Adrenal gland (tissue), 12 donors: Measurements from ENCODE around the gene KRT14. TPM values are rescaled to one million over a fixed set of nuclear protein-coding genes. Genes with fewer than 3 reads are reported as not detected.
"Not testable (repeated sequence)": the region's sequence is repeated elsewhere in the genome, so short reads cannot be mapped to it uniquely, and the experiment has no call there.

Source experiments
- DNase-seq, 7 donors: peaks; one replicate each; pipeline ENCODE4 v3.0.0-alpha.2; 2019 to 2020
- H3K27ac ChIP-seq, 5 donors: fragments of 200-600 bp; sonication (generic) in 4 of 5; 1 replicate in 3 of 5; 2 replicates in 2 of 5; pipeline versions ENCODE4 v1.5.1 to v1.8.0; 2016 to 2020; ENCODE audit warnings: mild to moderate bottlenecking in 1 of 5
- H3K27me3 ChIP-seq: fragments of 200-600 bp; 2 replicates; pipeline ENCODE4 v1.8.0; 2021
- H3K36me3 ChIP-seq, 2 donors: fragments of 200-600 bp; replicated peaks in 1 of 2; 1 replicate in 1 of 2; 2 replicates in 1 of 2; pipeline versions ENCODE4 v1.5.1 to v1.8.0; 2018 to 2022
- H3K4me1 ChIP-seq, 2 donors: fragments of 200-600 bp; replicated peaks in 1 of 2; 1 replicate in 1 of 2; 2 replicates in 1 of 2; pipeline versions ENCODE4 v1.5.1 to v1.8.0; 2018 to 2021
- H3K4me3 ChIP-seq, 4 donors: fragments of 200-600 bp; sonication (generic) in 3 of 4; one replicate each; pipeline ENCODE4 v1.5.1; 2016 to 2018
- H3K9me3 ChIP-seq, 3 donors: fragments of 200-600 bp; sonication (generic) in 1 of 3; replicated peaks in 1 of 3; 1 replicate in 2 of 3; 2 replicates in 1 of 3; pipeline versions ENCODE4 v1.5.1 to v1.8.0; 2016 to 2021
- CTCF ChIP-seq, 6 experiments: fragments of 450-650 bp in 4 of 6; fragments of 200-600 bp in 2 of 6; sonication (generic) in 1 of 6; IDR thresholded peaks; 1 replicate in 5 of 6; 2 replicates in 1 of 6; pipeline versions ENCODE4 v1.5.1 to v1.8.0; 2016 to 2021; ENCODE audit warnings: antibody characterized with exemption in 6 of 6, mild to moderate bottlenecking in 2 of 6, moderate library complexity in 1 of 6
- POLR2A ChIP-seq, 2 donors: fragments of 450-650 bp; IDR thresholded peaks; one replicate each; pipeline ENCODE4 v1.6.1; 2017; ENCODE audit warnings: antibody characterized with exemption in 2 of 2, mild to moderate bottlenecking in 2 of 2, moderate library complexity in 1 of 2
- WGBS, 4 donors: extraction: QIAGEN DNeasy Blood & Tissue Kit in 2 of 4; methylation state at CpG; one replicate each; pipeline versions ENCODE4 v1.1.5 to v1.1.7; 2013 to 2017; 5-methylcytosine and 5-hydroxymethylcytosine counted together
- intact Hi-C, 2 donors: fragments of 100-400 bp; cut with DNase I; formaldehyde crosslinking; loops; one replicate each; pipeline versions ENCODE4 v1.14.1 to v1.15.0; 2022 to 2023
- polyA plus RNA-seq, 3 donors: library from polyadenylated mRNA; stranded (reverse); fragments of 200-250 nt in 2 of 3; fragments of 350-450 nt in 1 of 3; fragmentation: Illumina TruSeq in 1 of 3; extraction: RNeasy Lipid Tissue Mini Kit (QIAGEN cat#74804) in 1 of 3; gene quantifications; one replicate each; pipeline ENCODE4 v1.2.3, GENCODE V29; 2013 to 2014
- total RNA-seq, 9 donors: library from RNA; depleted of rRNA in 4 of 9; stranded (reverse); fragments of >200 nt in 4 of 9; fragments of 120-200 nt in 1 of 9; fragmentation: NEBNext Ultra II Directional in 1 of 9; extraction: Animal tissue kit (Norgen Biotek cat#: 25700) in 1 of 9; gene quantifications; one replicate each; pipeline versions ENCODE4 v1.1.0 to v1.2.4, GENCODE V29; 2013 to 2023
- donor health status: healthy with polysubstance abuse.
- donor health status: Bipolar disorder and iron deficiency.
- donor health status: DM: yes; HTN: yes; CAD: no.
- donor health status: DM: no; HTN: no; CAD: no.
- donor health status: DM: no; HTN: no; CAD: no.
- donor health status: DM: yes; HTN: yes; CAD: no.

The KRT14 gene
- total and polyA plus RNA-seq, 12 donors = 0.35 to 1.2 TPM; not detected in 10

GRCh38 chr17:41544935-41545334 lies 41.8 kb downstream of the KRT14 start:
- Histone ChIP-seq H3K4me1 (peaks cover 15 to 19% of the 10 kb centered on the region in 2 donors), H3K9me3 (no peaks in the 10 kb centered on the region), H3K27ac (no peak overlapping the region), H3K27me3 (no peaks in the 10 kb centered on the region), H3K36me3 (no peaks in the 10 kb centered on the region), H3K4me3 (no peak overlapping the region)
- 93 to 96% (median 94%) methylated on average over 2 to 5 of the region's 5 CpGs for WGBS, 4 donors
- no peak for DNase-seq
- intact Hi-C loops = loop anchor here in 1 of 2 donors (5.0 kb wide), 1 partner anchor 633 kb away; no protein-coding TSS in a partner anchor
- TF ChIP-seq POLR2A (IDR thresholded peaks at IDR 0.05) (no peak), CTCF (IDR thresholded peaks at IDR 0.05) (no peak)

GRCh38 chr17:41544491-41544892 lies 42.2 kb downstream of the KRT14 start:
- intact Hi-C loops = no loop called here
- Histone ChIP-seq H3K9me3 (no peaks in the 10 kb centered on the region), H3K27me3 (no peaks in the 10 kb centered on the region), H3K27ac (no peak overlapping the region), H3K36me3 (no peaks in the 10 kb centered on the region), H3K4me3 (no peak overlapping the region), H3K4me1 (peaks cover 15 to 19% of the 10 kb centered on the region in 2 donors)
- TF ChIP-seq CTCF (IDR thresholded peaks at IDR 0.05) = no peak
- no peak for DNase-seq
- 55 to 70% (median 69%) methylated on average over 5 of the region's 5 CpGs for WGBS, 4 donors

GRCh38 chr17:41542786-41543185 lies 43.9 kb downstream of the KRT14 start:
- 80 to 89% (median 83%) methylated on average over 10 of the region's 10 CpGs for WGBS, 4 donors
- H3K27me3 ChIP-seq, H3K36me3 ChIP-seq, H3K9me3 ChIP-seq, H3K4me1 ChIP-seq, H3K4me3 ChIP-seq, H3K27ac ChIP-seq, intact Hi-C loops, DNase-seq: not testable (repeated sequence)

GRCh38 chr17:41542357-41542756 lies 44.3 kb downstream of the KRT14 start:
- no peaks in the 10 kb centered on the region for H3K36me3 ChIP-seq
- TF ChIP-seq CTCF (IDR thresholded peaks at IDR 0.05) (no peak), POLR2A (IDR thresholded peaks at IDR 0.05) (no peak)
- no peaks in the 10 kb centered on the region for H3K27me3 ChIP-seq
- H3K27ac ChIP-seq = no peak overlapping the region
- no peaks in the 10 kb centered on the region for H3K9me3 ChIP-seq
- H3K4me1 ChIP-seq = no peaks in the 10 kb centered on the region
- WGBS, 4 donors = 41 to 55% (median 46%) methylated on average over 2 of the region's 2 CpGs
- intact Hi-C loops = no loop called here
- no peak overlapping the region for H3K4me3 ChIP-seq
- DNase-seq = no peak

GRCh38 chr17:41540921-41541625 lies 45.6 kb downstream of the KRT14 start:
- WGBS, 4 donors = 83 to 89% (median 86%) methylated on average over 10 of the region's 10 CpGs
- no peak for DNase-seq

More at GRCh38 chr17:41540921-41541625, 45.6 kb downstream of the KRT14 start:
- no peak for TF ChIP-seq CTCF (IDR thresholded peaks at IDR 0.05)
- TF ChIP-seq POLR2A (IDR thresholded peaks at IDR 0.05) = no peak
- Histone ChIP-seq H3K27me3 (no peaks in the 10 kb centered on the region), H3K27ac (no peak overlapping the region), H3K9me3 (no peaks in the 10 kb centered on the region), H3K4me3 (no peak overlapping the region), H3K36me3 (no peaks in the 10 kb centered on the region), H3K4me1 (no peaks in the 10 kb centered on the region)
- intact Hi-C loops = no loop called here
